ENCODE measurements around the gene RALGAPA2. TPM values are rescaled to one million over a fixed set of nuclear protein-coding genes. Genes with fewer than 3 reads are reported as not detected.

RALGAPA2 gene
- total RNA-seq, 4 donors from 2014 or later, result 54.3 to 67.6 (median 60.3) TPM

DNA sequence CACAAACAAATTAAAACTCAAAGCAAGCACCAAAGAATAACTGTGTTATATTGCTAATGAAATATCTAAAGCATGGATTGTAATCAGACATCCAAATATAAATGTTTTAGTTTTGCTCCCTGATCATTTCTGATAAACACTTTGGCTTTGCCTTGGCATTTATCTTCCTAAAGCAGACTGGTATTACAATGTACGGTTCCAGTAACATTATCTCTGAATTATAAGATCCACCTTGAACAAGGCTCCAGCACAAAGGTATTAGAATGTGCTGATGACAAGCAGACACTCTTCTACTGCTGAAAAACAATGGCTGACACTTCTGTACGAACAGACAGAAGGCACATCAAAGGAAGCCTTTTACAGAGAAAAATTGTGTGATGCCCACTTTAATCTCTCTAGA lies 270.0 kb downstream of the RALGAPA2 start:
- no peaks in the 10 kb centered on the region for H3K9me3 ChIP-seq
- no peak overlapping the region for H3K4me3 ChIP-seq
- H3K27ac ChIP-seq, result no peak overlapping the region
- TF ChIP-seq, protein P1, sequence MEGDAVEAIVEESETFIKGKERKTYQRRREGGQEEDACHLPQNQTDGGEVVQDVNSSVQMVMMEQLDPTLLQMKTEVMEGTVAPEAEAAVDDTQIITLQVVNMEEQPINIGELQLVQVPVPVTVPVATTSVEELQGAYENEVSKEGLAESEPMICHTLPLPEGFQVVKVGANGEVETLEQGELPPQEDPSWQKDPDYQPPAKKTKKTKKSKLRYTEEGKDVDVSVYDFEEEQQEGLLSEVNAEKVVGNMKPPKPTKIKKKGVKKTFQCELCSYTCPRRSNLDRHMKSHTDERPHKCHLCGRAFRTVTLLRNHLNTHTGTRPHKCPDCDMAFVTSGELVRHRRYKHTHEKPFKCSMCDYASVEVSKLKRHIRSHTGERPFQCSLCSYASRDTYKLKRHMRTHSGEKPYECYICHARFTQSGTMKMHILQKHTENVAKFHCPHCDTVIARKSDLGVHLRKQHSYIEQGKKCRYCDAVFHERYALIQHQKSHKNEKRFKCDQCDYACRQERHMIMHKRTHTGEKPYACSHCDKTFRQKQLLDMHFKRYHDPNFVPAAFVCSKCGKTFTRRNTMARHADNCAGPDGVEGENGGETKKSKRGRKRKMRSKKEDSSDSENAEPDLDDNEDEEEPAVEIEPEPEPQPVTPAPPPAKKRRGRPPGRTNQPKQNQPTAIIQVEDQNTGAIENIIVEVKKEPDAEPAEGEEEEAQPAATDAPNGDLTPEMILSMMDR (IDR thresholded peaks at IDR 0.05), result no peak
- no peak for TF ChIP-seq POLR2A (IDR thresholded peaks at IDR 0.05)
- DNase-seq, result no peak
- H3K36me3 ChIP-seq, result peaks cover 0 to 1% (median 0%) of the 10 kb centered on the region in 3 donors
- no peaks in the 10 kb centered on the region for H3K4me1 ChIP-seq
- H3K27me3 ChIP-seq, result no peaks in the 10 kb centered on the region

DNA sequence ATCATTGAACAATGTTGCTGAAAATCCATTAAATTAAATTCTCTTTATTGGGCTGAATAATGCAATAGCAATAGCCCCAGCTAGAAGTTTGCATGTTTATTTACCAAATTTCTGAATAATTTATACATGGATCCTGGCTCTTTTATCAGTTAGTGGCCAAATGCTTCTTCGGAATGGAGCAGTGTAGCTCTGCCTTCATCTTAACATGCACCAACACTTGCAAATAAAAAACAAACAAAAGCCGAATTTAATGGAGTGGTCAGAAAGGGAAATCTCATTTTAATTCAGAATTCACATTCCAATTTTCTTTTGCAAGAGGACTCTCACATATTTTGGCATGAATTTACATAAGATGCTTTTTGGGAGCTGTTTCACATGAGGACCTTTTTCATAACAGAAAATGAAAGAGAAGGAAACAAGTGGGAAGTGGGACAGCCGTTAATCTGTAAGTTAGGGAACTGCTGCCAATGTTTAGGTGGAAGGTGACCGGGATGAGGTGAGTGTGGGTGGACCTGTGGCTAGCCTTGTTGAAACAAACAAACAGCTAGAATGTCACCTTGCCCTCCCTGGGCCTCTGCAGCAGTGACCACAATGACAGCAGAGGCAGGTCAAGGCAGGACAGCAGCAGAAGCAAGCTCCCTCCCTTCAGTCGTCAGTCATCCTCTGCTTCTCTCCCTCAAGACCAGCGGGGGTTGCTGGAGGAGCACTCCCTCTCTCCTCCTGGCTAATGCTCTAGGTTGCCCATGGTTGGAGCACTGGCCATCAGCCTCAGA lies 271.4 kb downstream of the RALGAPA2 start:
- no peaks in the 10 kb centered on the region for H3K9me3 ChIP-seq
- H3K27me3 ChIP-seq, result no peaks in the 10 kb centered on the region
- H3K4me1 ChIP-seq, result no peaks in the 10 kb centered on the region
- H3K36me3 ChIP-seq, result peaks cover 0 to 8% (median 0%) of the 10 kb centered on the region in 3 donors
- H3K4me3 ChIP-seq, result no peak overlapping the region
- no peak for TF ChIP-seq POLR2A (IDR thresholded peaks at IDR 0.05)
- TF ChIP-seq, protein P1 (IDR thresholded peaks at IDR 0.05), result no peak
- H3K27ac ChIP-seq, result no peak overlapping the region
- DNase-seq, result no peak

DNA sequence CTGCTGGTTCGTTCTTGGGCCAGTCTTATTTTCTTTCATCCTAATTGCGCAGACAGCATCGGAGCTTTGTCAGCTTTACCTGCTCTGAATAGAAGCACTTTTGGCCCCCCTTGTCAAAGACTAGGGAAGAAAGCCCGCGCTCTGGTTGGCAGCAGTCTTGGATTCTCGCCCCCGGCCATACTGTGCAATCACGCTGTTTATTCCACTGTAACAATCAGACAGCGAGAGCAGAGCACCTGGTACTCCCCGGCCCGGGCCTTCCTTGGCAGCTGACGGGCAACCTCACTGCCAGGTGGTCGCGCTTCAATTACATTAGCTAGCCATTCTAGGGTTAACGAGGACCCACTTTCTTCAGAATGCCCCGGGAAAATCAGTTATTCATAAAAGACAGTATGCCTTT lies 272.0 kb downstream of the RALGAPA2 start:
- H3K9me3 ChIP-seq, result no peaks in the 10 kb centered on the region
- no peaks in the 10 kb centered on the region for H3K27me3 ChIP-seq
- peaks cover 0 to 8% (median 0%) of the 10 kb centered on the region in 3 donors for H3K36me3 ChIP-seq
- H3K4me1 ChIP-seq, result no peaks in the 10 kb centered on the region
- no peak for TF ChIP-seq POLR2A (IDR thresholded peaks at IDR 0.05)
- TF ChIP-seq, protein P1 (IDR thresholded peaks at IDR 0.05), result no peak
- H3K27ac ChIP-seq, result no peak overlapping the region
- no peak for DNase-seq
- no peak overlapping the region for H3K4me3 ChIP-seq

DNA sequence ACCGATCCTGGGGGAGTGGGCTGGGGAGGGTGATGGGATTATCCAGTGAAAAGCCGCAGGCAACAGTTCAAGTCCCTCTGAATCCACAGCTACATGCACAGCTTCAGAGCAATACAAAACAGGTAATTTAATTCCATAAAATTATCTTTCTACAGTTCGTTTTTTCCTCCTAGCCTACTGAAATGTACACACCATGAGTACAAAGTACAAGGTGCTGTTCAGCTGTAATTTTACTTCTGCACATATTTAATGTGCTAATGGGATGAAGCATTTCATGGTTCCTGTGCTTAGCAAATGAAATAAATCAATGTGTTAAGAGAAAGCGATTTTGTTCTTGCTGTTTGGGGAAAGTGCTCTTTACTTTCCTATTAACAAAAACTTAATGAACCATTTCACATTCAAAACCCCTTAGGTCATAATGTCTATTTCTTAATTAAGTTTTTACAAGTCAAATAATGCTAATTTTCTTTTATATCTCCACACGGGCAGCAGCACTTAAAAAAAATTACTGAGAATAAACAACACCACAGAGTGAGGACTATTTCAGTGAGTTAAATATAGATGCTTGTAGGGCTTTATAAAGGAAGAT lies 272.7 kb downstream of the RALGAPA2 start:
- Histone ChIP-seq H3K4me1 (no peaks in the 10 kb centered on the region), H3K36me3 (peaks cover 0 to 8% (median 0%) of the 10 kb centered on the region in 3 donors), H3K27me3 (no peaks in the 10 kb centered on the region), H3K9me3 (no peaks in the 10 kb centered on the region), H3K4me3 (no peak overlapping the region), H3K27ac (no peak overlapping the region)
- TF ChIP-seq POLR2A (IDR thresholded peaks at IDR 0.05), result no peak
- TF ChIP-seq, protein P1 (IDR thresholded peaks at IDR 0.05), result no peak
- no peak for DNase-seq

DNA sequence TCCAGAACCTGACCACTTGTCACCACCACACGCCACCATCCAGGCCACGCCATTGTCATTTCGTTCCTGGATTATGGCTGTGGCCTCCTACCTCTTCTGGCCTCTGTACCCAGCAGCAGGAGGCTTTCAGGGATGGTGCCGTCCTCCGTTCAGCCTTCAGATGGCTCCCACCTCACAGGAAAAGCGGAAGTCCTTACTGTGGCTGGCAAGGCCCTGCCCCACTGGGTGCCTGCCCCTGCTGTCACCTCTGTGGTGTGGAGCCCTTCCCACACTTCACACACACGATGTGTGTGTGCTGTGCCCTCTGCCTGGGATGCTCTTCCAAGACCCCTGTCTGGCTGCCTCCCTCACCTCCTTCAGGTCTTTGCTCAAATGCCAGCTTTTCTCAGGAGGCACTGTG lies 275.1 kb downstream of the RALGAPA2 start:
- Histone ChIP-seq H3K4me1 (no peaks in the 10 kb centered on the region), H3K36me3 (peaks cover 0 to 8% (median 0%) of the 10 kb centered on the region in 3 donors), H3K4me3 (no peak overlapping the region), H3K9me3 (no peaks in the 10 kb centered on the region), H3K27me3 (no peaks in the 10 kb centered on the region), H3K27ac (no peak overlapping the region)
- DNase-seq, result no peak
- TF ChIP-seq POLR2A (IDR thresholded peaks at IDR 0.05), result no peak
- TF ChIP-seq, protein P1 (IDR thresholded peaks at IDR 0.05), result no peak

All from Peyer's patch (tissue), 4 donors.